Measurements from ENCODE around the gene DUS4L. TPM values are rescaled to one million over a fixed set of nuclear protein-coding genes. Genes with fewer than 3 reads are reported as not detected.

The DUS4L gene
- total RNA-seq, 1 donor from 2014 or later = 8.0 TPM

DNA sequence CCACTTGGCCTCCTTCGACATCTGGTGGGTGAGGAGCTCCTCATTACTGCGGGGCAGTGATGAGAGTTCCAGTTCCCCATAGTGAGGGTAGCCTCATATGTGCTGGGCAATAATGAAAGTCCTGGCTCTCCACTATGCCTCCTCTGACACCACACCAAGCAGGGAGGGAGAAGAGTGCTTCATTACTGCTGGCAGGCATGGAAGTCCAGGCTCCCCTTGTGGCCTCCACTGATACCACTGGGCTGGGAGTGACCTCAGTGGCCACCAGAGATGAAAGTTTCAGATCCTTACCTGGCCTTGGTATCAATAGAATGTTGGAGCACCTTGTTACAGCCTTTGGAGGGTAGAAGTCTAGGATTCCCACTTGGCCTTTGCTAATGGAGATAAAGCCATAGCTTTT lies 6.5 kb downstream of the DUS4L start:
- Histone ChIP-seq H3K4me3 (no peak overlapping the region), H3K27me3 (ENCODE audit: low read depth) (no peaks in the 10 kb centered on the region), H3K36me3 (peaks cover 17% of the 10 kb centered on the region), H3K4me1 (no peaks in the 10 kb centered on the region), H3K27ac (replicated peaks) (no peak overlapping the region), H3K9me3 (replicated peaks) (no peaks in the 10 kb centered on the region)
- no peak for TF ChIP-seq CTCF (IDR thresholded peaks at IDR 0.05; ENCODE audit: borderline replicate concordance)
- no peak for DNase-seq
- intact Hi-C loops (cut with micrococcal nuclease) = no loop called here

- H3K4me1 ChIP-seq = peaks cover 2% of the 10 kb centered on the region
- no peak for DNase-seq
- H3K27ac ChIP-seq (replicated peaks) = no peak overlapping the region
- H3K9me3 ChIP-seq (replicated peaks) = no peaks in the 10 kb centered on the region
- TF ChIP-seq CTCF (IDR thresholded peaks at IDR 0.05; ENCODE audit: borderline replicate concordance) = no peak
- H3K4me3 ChIP-seq = no peak overlapping the region
- H3K36me3 ChIP-seq = peaks cover 17% of the 10 kb centered on the region
- intact Hi-C loops (cut with micrococcal nuclease) = no loop called here
- no peaks in the 10 kb centered on the region for H3K27me3 ChIP-seq (ENCODE audit: low read depth)
Observed at GRCh38 chr7:107573537-107573936, 9.8 kb downstream of the DUS4L start.

DNA sequence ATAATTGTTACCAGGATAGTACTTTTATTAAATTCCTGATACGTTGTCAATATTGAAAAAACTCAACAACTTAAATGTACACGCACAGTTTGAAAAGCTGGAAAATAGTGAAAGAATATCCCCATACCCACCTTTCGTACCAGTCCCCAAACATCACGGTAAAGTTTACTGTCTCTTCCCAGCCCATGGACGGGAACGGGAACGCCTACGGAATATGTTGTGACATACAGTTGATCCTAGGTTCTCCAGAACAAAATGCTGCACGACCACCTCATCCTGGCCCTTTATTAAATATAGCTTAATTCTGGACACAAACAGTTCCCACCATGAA lies 15.7 kb downstream of the DUS4L start:
- DNase-seq = no peak
- Histone ChIP-seq H3K9me3 (replicated peaks) (no peaks in the 10 kb centered on the region), H3K36me3 (peaks cover 9% of the 10 kb centered on the region), H3K27me3 (ENCODE audit: low read depth) (no peaks in the 10 kb centered on the region), H3K4me3 (peak overlapping the region; percentile 73), H3K27ac (replicated peaks) (peak overlapping the region; percentile 98), H3K4me1 (peaks cover 47% of the 10 kb centered on the region)
- TF ChIP-seq CTCF (IDR thresholded peaks at IDR 0.05; ENCODE audit: borderline replicate concordance) = no peak
- intact Hi-C loops (cut with micrococcal nuclease) = no loop called here

- intact Hi-C loops (cut with micrococcal nuclease) = no loop called here
- peak within 1 kb of the TSS; percentile 98 for H3K27ac ChIP-seq (replicated peaks)
- no peaks in the 10 kb centered on the region for H3K27me3 ChIP-seq (ENCODE audit: low read depth)
- H3K4me1 ChIP-seq = peaks cover 51% of the 10 kb centered on the region
- H3K36me3 ChIP-seq = peaks cover 14% of the 10 kb centered on the region
- peak; percentile 65 for TF ChIP-seq CTCF (IDR thresholded peaks at IDR 0.05; ENCODE audit: borderline replicate concordance)
- H3K9me3 ChIP-seq (replicated peaks) = no peaks in the 10 kb centered on the region
- H3K4me3 ChIP-seq = peak within 1 kb of the TSS; percentile 73
- peak; percentile 84 for DNase-seq
Observed at GRCh38 chr7:107579885-107580715, 16.3 kb downstream of the DUS4L start, which contains the start of gene BCAP29. Gene BCAP29 (plus strand): TSS chr7:107580246. CDS start chr7:107580773, 527 bp downstream.

DNA sequence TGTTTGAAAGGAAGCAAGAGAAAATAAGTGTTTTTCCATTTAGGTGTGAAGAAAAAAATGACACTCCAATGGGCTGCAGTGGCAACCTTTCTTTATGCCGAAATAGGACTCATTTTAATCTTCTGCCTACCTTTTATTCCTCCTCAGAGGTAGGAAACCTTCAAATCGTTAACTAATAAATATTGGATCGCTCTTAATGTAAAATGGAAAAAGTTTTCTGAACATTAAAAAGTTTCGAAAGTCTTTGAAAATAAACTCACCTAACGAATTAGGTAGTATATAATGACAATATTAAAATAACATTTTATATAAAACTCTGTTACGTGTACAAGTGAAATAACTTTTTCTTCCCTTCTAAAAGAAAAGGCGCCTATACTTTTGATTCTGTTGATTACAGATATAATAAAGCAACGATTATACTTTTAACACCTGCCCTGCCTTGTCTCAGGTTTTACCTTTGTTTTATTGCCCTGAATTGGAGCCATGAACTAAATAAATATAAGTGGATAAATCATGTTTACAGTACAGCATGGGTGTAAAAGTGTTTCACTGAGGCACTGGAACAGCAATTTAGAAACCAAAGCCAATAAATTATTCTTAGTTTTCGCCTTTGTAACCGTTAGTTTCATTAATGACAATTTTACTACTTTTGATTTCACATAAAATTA lies 17.1 kb downstream of the DUS4L start:
- intact Hi-C loops (cut with micrococcal nuclease) = no loop called here

More for the DNA sequence above, 17.1 kb downstream of the DUS4L start:
- H3K27me3 ChIP-seq (ENCODE audit: low read depth) = no peaks in the 10 kb centered on the region
- peak overlapping the region; percentile 98 for H3K27ac ChIP-seq (replicated peaks)
- peaks cover 22% of the 10 kb centered on the region for H3K36me3 ChIP-seq
- H3K4me3 ChIP-seq = peak overlapping the region; percentile 73
- H3K4me1 ChIP-seq = peaks cover 54% of the 10 kb centered on the region
- TF ChIP-seq CTCF (IDR thresholded peaks at IDR 0.05; ENCODE audit: borderline replicate concordance) = peak; percentile 6
- H3K9me3 ChIP-seq (replicated peaks) = no peaks in the 10 kb centered on the region
- no peak for DNase-seq

Data from left ventricle myocardium inferior (tissue), 1 donor.